Superior temporal gyrus (tissue), 1 donor: ENCODE data around the gene IQGAP2.
"Not testable (repeated sequence)": the region's sequence is repeated elsewhere in the genome, so short reads cannot be mapped to it uniquely, and the experiment has no call there.

Source experiments
- DNase-seq: peaks from one replicate; pipeline ENCODE4 v3.0.0-alpha.2; 2016; ENCODE audit errors: extremely low spot score

Gene IQGAP2

GRCh38 chr5:76535577-76535976, 132.5 kb downstream of the IQGAP2 start:
- no peak for DNase-seq

- no peak for DNase-seq
These were observed 134.0 kb downstream of the IQGAP2 start for GRCh38 chr5:76537073-76537543.

- no peak for DNase-seq
These were observed 139.2 kb downstream of the IQGAP2 start for GRCh38 chr5:76542241-76542640.

- no peak for DNase-seq
These were observed 140.0 kb downstream of the IQGAP2 start for GRCh38 chr5:76542887-76543690.

- DNase-seq = no peak
These were observed 141.3 kb downstream of the IQGAP2 start for GRCh38 chr5:76544268-76544926.

GRCh38 chr5:76545184-76545583, 142.1 kb downstream of the IQGAP2 start:
- DNase-seq = no peak

GRCh38 chr5:76546497-76547102, 143.5 kb downstream of the IQGAP2 start:
- DNase-seq = no peak

- DNase-seq = no peak
These were observed 144.3 kb downstream of the IQGAP2 start for GRCh38 chr5:76547242-76547890.

- DNase-seq = no peak
These were observed 144.9 kb downstream of the IQGAP2 start for GRCh38 chr5:76547891-76548524.

- DNase-seq = no peak
These were observed 145.6 kb downstream of the IQGAP2 start for GRCh38 chr5:76548525-76549229.

- DNase-seq = not testable (repeated sequence)
These were observed 147.8 kb downstream of the IQGAP2 start for GRCh38 chr5:76550881-76551280.

GRCh38 chr5:76552546-76552945, 149.5 kb downstream of the IQGAP2 start:
- DNase-seq = no peak

- DNase-seq = no peak
These were observed 150.2 kb downstream of the IQGAP2 start for GRCh38 chr5:76553251-76553650.

- no peak for DNase-seq
These were observed 152.0 kb downstream of the IQGAP2 start for GRCh38 chr5:76555114-76555513.

GRCh38 chr5:76555717-76556116, 152.6 kb downstream of the IQGAP2 start:
- DNase-seq = no peak

GRCh38 chr5:76556511-76557221, 153.6 kb downstream of the IQGAP2 start:
- DNase-seq = no peak

GRCh38 chr5:76560952-76561891, 158.1 kb downstream of the IQGAP2 start:
- no peak for DNase-seq

- DNase-seq = no peak
These were observed 158.9 kb downstream of the IQGAP2 start for GRCh38 chr5:76561959-76562358.

- DNase-seq = no peak
These were observed 161.9 kb downstream of the IQGAP2 start for GRCh38 chr5:76565009-76565408.
